NCI-H2029 (cell line): ENCODE data around the gene BCL2.
"Not testable (repeated sequence)": the region's sequence is repeated elsewhere in the genome, so short reads cannot be mapped to it uniquely, and the experiment has no call there.

Source experiments
- DNase-seq: peaks from one replicate; lab custom pipeline; 2025; lab: John Stamatoyannopoulos, UW

The BCL2 gene

GRCh38 chr18:63198868-63199742 is 120.5 kb downstream of the BCL2 start:
- DNase-seq = no peak

DNA sequence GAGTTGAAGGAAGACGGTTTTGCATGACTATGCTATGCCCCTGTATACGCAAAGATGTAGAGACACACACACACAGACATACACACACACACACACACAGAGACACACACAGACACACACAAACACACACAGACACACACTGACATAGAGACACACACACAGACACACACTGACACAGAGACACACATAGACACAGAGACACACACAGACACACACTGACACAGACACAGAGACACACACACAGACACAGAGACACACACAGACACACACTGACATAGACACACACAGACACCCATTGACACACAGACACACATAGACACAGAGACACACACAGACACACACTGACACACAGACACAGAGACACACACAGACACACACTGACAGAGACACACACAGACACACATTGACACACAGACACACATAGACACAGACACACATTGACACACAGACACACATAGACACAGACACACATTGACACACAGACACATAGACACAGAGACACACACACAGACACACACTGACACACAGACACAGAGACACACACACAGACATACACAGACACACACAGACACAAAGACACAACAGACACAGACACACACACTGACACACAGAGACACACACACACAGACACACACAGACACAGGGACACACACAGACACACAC is 121.3 kb downstream of the BCL2 start:
- no peak for DNase-seq

DNA sequence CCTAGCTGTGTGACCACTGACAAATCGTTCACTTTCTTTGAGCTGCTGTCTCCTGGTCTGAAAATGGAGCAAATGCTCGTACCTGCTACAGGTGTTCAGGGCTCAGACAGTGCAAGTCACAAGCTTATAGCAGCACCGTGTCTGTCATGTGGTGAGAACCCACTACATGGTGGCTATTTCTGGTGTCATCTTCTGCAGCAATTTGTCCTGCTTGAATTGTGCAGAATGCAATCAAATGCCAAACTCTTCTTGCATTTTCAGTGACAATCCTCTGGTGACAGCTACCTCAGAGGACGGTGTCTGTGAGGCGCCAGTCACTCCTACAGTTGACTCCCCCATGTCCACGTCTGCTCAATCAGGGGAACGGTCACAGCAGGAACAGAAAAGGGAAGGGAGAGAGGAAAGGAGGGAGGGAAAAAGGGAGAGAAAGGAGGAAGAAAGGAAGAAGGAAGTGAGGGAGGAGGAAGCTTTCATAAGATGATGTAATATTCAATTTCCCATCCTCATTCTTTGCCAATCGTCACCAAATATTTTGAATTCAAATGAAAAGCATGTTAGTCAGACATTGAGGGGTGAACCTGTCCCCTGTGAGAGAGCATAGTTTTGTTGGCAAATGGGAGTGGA is 122.2 kb downstream of the BCL2 start:
- DNase-seq = no peak

GRCh38 chr18:63195326-63196159 is 124.0 kb downstream of the BCL2 start:
- DNase-seq = no peak

GRCh38 chr18:63192885-63193349 is 126.7 kb downstream of the BCL2 start:
- DNase-seq = no peak

DNA sequence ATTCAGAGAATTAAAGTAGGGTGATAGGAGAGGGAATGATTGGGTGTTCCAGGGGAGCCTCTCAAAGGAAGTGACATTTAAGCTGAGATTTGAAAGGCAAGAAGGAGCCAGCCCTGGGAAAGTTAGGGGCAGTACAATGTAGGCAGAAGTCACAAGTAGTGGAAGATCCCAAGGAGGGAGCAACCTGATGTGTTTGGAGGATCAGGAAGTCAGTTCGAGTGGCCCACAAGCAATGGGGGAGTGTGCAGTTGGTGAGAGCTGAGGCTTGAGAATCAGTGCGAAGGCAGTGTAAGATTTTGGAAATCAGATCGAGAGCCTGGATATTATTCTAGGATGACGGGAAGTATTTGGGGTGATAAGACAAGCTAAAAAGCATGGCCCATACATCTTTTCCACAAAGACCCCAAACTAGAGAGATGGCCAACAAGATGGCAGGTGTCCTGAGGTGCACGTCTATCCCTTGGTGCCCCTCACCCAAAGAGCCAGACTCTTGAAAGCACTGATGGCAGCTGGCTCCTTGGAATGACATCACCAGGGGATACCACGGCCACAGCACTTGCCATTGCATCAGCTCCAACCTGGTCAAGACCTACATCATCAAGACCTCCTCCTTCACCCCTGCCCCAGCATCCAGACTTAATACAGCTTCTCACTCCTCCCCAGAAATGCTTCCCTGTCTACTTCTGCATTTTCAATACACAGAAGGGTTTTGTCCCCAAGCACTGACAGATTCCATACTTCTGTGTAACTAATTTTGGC is 127.3 kb downstream of the BCL2 start:
- DNase-seq = no peak

DNA sequence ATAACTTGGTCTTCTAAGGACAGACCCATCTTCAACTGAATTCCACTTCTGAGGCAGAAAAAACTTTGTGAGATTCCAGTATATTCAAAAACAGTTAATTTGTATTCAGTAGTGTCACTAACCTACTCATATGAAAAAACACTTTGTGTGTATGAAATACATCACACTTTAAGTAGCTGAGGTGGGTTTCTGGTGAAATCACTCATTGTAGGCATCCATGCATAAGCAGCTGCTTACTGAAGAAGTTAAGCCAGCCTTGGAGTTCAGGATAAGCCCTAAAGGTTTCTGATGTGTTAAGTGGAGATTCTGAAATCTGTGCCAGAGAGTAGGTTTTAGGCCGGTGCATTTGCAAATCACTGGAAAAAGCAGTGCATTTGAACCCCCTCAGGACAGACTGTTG is 128.2 kb downstream of the BCL2 start:
- DNase-seq = no peak

DNA sequence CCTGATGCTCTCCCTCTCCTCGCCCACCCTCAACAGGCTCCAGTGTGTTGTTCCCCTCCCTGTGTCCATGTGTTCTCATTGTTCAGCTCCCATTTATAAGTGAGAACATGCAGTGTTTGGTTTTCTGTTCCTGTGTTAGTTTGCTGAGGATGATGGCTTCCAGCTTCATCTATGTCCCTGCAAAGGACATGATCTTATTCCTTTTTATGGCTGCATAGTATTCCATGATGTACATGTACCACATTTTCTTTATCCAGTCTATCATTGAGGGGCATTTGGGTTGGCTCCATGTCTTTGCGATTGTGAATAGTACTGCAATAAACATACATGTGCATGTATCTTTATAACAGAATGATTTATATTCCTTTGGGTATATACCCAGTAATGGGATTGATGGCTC is 128.7 kb downstream of the BCL2 start:
- DNase-seq = not testable (repeated sequence)

- no peak for DNase-seq
Observed at GRCh38 chr18:63189817-63190216, 129.8 kb downstream of the BCL2 start.

DNA sequence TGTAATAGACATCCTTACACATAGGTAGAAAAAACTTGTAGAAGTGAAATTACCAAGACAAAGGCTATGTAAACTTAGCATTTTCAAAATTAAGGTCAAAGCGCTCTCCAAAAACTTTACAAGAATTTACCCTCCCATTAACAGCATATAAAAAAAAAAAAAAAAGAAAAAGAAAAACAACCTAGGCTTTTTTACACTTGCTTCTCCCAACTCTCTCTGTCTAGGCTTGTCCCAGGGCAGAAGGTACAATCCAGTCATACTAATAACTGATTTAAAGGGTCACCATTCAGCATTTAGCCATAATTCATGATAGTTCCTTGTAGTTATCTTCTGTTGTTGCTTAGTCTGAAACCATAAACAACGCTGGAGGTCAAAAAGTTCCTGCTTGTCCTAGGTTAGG is 130.5 kb downstream of the BCL2 start:
- DNase-seq = no peak

- DNase-seq = no peak
Observed at GRCh38 chr18:63187791-63188460, 131.6 kb downstream of the BCL2 start.

GRCh38 chr18:63187223-63187574 is 132.4 kb downstream of the BCL2 start:
- DNase-seq = no peak

DNA sequence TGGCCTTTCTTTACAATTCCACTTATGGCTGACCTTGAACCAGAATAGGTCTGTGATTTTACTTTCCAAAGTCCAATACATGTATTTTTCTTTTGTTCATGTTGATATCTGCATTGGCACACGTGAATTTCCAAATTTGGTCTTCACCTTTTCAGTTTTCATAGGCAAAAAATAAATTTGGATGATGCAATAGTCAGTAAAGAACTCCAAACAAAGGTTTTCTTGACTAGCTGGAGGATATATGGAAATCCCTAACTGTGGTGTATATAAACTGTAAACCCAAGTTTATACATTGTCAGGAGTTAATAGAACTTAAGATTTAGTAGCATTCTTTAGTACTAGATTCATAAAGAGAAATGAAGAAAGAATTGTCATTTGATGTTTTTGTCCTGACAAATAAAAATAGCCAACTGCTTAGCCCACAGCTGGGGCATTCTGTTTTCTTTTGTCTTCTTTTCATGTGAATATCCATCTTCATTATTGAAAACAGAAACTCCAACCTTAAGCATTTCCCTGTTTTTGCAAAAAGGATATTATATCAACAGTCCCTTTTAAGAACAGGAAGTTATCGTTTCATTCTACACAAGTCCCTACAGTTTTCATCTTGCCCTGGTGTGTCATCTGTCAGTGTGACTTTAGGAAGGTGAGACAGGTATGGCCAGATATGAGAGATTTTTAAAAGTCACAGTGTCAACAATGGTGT is 132.9 kb downstream of the BCL2 start:
- DNase-seq = no peak

DNA sequence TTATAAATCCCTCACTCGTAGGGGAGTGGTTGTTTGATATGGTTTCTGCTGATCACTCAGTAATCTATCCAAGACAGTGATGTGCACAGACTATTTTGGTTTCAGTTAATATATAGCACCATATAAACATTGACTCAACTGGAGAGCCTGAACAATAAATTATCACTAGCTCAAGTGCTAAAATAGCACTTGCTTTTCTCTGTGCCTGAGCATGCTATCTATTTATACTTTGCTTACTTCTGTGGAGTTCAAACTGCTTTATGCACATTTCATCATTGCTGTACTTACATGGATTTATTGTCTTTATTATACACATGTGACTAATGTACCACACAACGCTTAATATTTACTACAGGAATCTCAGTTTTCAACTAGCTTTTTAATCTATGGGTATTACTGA is 133.6 kb downstream of the BCL2 start:
- no peak for DNase-seq

- no peak for DNase-seq
Observed at GRCh38 chr18:63183952-63184770, 135.4 kb downstream of the BCL2 start.

- no peak for DNase-seq
Observed at GRCh38 chr18:63183378-63183777, 136.2 kb downstream of the BCL2 start.

GRCh38 chr18:63182861-63183260 is 136.7 kb downstream of the BCL2 start:
- no peak for DNase-seq

- no peak for DNase-seq
Observed at GRCh38 chr18:63182310-63182772, 137.2 kb downstream of the BCL2 start.

DNA sequence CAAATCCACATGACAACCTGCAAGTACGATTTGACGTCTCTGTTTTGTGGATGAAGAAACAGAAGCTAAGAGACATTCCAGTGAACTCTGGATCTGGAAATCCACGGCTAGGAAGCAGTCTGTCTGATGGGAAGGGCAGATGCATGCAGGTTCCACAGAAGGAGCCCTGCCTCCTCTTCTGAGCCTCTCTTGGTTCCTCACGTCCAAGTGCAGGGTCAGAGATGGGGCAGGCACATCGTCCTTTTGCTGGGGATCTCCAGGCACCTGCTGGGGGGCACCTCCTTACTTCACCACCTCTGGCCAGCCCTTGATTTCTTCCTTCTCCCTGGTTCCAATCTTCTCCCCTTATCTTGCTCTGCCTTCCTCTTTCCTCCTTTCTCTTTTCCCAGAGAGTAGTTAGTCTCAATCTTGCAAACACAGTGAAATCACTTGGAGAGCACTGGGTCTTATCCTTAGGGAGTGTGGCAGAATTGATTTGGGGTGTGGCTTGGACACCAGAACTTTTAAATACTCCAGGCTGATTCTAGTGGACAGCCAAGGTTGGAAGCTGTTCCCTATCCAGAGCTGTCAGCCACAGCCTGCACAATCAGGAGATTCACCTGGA is 137.8 kb downstream of the BCL2 start:
- DNase-seq = no peak
